ENCODE results near the gene TANC1.

DNA sequence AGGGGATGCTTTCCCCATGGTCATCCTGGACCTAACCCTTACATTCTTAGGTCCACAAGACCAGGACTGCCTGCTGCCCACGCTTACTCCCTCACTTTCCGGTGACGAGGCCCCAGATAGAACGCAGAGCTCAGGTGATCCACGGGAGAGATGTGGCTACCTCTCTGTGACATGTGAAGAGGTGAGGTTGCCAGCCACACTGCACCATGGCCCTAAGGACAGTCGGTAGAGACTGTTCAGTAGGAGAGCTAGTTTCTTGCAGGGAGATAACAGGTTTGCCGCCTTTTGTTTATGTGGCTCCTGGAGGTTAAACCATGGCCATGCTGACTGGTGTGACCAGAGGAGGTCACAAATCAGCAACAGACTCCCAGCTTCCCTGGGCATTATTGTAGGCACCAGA, 246.7 kb downstream of the TANC1 start:
- TF ChIP-seq, protein P1, sequence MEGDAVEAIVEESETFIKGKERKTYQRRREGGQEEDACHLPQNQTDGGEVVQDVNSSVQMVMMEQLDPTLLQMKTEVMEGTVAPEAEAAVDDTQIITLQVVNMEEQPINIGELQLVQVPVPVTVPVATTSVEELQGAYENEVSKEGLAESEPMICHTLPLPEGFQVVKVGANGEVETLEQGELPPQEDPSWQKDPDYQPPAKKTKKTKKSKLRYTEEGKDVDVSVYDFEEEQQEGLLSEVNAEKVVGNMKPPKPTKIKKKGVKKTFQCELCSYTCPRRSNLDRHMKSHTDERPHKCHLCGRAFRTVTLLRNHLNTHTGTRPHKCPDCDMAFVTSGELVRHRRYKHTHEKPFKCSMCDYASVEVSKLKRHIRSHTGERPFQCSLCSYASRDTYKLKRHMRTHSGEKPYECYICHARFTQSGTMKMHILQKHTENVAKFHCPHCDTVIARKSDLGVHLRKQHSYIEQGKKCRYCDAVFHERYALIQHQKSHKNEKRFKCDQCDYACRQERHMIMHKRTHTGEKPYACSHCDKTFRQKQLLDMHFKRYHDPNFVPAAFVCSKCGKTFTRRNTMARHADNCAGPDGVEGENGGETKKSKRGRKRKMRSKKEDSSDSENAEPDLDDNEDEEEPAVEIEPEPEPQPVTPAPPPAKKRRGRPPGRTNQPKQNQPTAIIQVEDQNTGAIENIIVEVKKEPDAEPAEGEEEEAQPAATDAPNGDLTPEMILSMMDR (conservative IDR thresholded peaks at IDR 0.05 in 1 of 2, IDR thresholded peaks at IDR 0.05 in 1 of 2; ENCODE audit: extremely low read depth in 1 of 2, insufficient read depth in 1 of 2, low read depth in 1 of 2, low read length in 2 of 2), result no peak
- no peak for TF ChIP-seq EZH2 (IDR thresholded peaks at IDR 0.05; ENCODE audit: borderline replicate concordance, low read length)
